Measurements from ENCODE around the gene FMO2.

DNA sequence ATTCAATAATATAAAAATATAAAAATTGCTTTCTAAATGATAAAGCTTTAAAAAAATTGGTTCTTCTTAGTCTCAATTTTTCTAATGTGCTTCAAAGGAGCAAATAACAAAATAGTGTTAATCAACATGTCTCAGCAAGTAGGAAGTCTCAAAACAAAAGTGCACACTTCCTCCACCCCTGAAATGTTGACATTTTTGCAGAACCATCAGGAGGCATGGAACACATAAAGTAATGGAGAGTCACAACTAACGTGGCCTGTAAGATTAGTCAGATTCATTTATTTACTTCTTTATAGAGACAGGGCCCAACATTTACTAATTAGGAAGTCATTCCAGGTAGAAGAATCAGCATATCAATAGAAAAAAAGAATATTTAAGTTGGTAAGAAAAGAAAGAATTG is 34.9 kb upstream of the FMO2 start:
- no peak for TF ChIP-seq POLR2A (IDR thresholded peaks at IDR 0.05)
- no peak for TF ChIP-seq CTCF (IDR thresholded peaks at IDR 0.05)
